ENCODE data around the gene BCL10.

- TF ChIP-seq POLR2A (IDR thresholded peaks at IDR 0.05) (no peak), CTCF (IDR thresholded peaks at IDR 0.05) (no peak)
These were observed 6.0 kb upstream of the BCL10 start for GRCh38 chr1:85282424-85282823.

All from lower leg skin (tissue), 3 donors.